Choroid plexus epithelial cell (primary cell): ENCODE data around the gene FADD.
A peak's percentile ranks its signal among the peaks of the same experiment; 100 is the strongest.

Experiments
- DNase-seq: peaks from one replicate; pipeline ENCODE4 v3.0.0-alpha.2; 2010; ENCODE audit warnings: low read depth
- H3K4me3 ChIP-seq: 2 replicates; pipeline ENCODE4 v1.5.1; 2011; ENCODE audit warnings: low read depth, mild to moderate bottlenecking, control low read depth, low read length, moderate library complexity
- TF ChIP-seq, protein P1 (sequence below): conservative IDR thresholded peaks from 2 replicates; pipeline ENCODE4 v1.5.1; 2011; ENCODE audit warnings: low read depth, mild to moderate bottlenecking, control low read depth, inconsistent platforms, low read length, moderate library complexity

FADD gene

DNA sequence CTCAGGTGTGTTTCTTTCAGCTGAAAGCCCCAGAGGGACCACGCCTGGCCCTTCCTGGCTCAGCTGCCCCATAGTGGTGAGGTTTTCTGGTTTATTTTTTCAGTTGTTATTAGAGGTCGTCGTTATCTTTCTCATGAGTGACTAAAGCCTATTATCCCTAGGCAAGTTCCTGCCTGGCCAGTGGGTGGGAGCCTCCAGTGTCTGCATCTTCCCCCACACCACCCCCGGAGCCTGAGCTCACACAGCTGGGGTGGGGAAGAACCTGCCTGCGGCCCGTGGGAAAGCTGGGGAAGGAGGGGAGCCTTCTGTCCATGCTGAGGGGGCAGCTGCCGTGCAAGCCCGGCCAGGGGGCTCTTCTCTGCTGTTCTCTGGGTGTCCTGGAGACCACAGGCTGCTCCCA, 43.1 kb downstream of the FADD start:
- TF ChIP-seq, protein P1, sequence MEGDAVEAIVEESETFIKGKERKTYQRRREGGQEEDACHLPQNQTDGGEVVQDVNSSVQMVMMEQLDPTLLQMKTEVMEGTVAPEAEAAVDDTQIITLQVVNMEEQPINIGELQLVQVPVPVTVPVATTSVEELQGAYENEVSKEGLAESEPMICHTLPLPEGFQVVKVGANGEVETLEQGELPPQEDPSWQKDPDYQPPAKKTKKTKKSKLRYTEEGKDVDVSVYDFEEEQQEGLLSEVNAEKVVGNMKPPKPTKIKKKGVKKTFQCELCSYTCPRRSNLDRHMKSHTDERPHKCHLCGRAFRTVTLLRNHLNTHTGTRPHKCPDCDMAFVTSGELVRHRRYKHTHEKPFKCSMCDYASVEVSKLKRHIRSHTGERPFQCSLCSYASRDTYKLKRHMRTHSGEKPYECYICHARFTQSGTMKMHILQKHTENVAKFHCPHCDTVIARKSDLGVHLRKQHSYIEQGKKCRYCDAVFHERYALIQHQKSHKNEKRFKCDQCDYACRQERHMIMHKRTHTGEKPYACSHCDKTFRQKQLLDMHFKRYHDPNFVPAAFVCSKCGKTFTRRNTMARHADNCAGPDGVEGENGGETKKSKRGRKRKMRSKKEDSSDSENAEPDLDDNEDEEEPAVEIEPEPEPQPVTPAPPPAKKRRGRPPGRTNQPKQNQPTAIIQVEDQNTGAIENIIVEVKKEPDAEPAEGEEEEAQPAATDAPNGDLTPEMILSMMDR, result peak; percentile 6
- peak; percentile 59 for DNase-seq
- no peak overlapping the region for H3K4me3 ChIP-seq

DNA sequence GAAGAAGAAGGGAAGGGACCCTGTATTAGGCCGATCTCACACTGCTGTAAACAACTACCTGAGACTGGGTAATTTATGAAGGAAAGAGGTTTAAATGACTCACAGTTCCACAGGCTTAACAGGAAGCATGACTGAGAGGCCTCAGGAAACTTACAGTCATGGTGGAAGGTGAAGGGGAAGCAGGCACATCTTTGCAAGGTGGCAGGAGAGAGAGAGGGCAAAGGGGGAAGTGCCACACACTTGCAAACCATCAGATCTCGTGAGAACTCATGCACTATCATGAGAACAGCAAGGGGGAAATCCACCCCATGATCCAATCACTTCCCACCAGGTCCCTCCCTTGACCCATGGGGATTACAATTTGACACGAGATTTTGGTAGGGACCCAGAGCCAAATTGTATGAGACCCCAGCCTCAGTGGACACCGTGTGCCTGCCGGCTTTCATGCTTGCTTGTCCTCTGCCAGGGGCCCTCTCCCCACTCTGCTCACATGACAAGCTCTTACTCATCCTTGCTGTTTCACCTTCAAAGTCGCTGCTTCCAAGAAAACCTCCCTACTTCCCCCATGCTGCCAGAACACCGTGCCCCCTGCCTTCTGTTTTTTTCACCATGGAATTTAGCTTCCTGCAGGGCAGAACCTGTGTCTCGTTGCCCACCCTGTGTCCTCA, 44.1 kb downstream of the FADD start:
- TF ChIP-seq, protein P1, result no peak

DNA sequence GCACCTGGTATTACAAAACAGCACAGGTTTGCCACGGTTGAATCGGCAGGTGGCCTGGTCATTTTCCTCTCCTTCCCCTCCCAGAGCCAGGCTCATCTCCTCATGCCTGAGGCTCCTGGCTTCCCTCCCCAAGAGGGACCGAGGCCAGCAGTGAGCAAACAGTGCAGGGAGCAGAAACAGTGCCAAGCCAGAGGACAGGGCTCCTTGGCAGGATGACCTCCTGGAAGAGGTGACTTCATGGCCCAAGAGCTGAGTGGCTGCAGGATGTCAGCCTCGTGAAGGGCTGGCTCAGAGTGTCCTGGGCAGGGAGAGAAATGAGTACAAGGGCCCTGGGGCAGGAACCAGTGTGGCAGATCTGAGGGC, 44.6 kb downstream of the FADD start:
- no peak overlapping the region for H3K4me3 ChIP-seq
- DNase-seq, result no peak
- TF ChIP-seq, protein P1, result no peak

More for the DNA sequence above, 44.1 kb downstream of the FADD start:
- no peak overlapping the region for H3K4me3 ChIP-seq
- DNase-seq, result peak; percentile 53

DNA sequence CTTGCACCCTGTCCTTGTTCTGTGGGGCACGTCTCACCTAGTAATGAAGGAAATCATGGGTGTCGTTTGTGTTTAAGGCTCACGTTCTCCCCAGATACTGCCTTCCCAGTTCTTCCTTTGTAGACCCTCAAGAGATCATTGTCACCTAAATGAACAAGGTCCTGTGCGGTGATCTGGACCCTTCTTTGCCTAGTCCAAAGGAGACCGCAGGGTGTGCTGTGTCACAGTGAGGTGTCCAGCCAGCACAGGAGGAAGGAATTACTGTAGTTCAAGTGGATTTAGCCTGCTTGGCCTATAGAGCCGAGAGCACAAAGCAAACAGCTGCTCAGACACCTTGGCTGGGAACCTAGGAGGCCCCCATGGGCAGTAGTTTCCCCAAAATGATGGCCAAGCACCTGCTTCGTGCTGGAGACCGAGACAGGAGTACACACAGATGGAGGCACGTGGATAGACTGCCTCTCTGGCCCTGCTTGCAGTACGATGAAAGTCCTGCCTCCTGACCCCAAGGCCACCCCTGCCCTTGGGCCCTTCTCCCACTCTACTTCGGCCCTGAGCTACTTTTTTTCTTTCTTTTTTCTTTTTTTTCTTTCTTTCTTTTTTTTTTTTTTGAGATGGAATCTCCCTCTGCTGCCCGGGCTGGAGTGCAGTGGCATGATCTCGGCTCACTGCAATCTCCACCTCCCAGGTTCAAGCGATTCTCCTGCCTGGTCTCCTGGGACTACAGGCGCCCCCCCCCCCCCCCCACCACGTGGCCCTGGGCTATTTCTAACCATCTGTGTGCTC, 48.0 kb downstream of the FADD start:
- DNase-seq, result no peak
- H3K4me3 ChIP-seq, result no peak overlapping the region
- TF ChIP-seq, protein P1, result no peak

DNA sequence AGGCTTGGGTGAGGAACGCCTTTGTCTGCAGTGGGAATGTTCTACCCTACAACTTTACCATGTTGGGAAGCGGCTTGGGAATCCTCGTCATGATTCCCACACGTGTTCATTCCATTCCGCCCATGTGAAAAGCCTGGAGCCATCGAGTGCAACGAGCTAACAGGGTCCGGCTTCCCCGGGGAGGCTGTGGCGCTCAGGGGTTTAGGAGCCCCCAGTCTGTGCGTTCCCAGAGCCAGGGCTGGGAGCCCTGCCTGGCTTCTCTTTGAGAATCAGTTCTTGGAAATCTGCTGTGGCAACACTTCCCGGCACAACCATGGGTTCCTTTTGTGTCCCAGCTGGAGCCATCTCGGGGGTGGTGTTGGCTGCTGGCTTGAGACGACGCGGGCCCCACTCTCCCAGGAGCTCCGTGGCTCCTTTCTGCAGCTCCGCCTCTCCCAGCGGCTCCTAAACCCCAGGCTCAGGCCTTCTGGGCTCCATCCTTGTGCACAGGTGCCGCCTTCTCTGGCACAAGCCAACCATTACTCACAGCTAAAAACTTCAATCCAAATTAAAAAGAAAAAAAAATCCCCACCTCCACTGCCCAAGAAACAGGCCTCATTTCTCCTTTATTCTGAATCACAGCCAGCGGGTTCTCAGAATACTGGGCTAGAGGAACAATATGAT, 48.7 kb downstream of the FADD start:
- no peak for DNase-seq
- TF ChIP-seq, protein P1, result no peak
- H3K4me3 ChIP-seq, result no peak overlapping the region

DNA sequence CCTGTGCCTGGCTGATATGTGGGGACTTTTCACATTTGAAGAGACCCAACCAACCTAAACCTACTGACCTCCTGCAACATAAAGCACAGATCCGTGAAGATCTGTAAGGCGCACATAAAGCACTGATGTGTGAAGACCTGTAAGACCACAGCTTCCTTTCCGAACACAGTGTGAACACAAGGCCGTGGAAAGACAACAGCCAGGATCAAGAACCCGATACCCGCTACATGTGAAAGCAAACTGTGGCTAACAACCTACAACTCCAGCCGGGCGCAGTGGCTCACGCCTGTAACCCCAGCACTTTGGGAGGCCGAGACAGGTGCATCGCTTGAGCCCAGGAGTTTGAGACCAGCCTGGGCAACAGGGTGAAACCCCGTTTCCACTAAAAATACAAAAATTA, 49.7 kb downstream of the FADD start:
- no peak for DNase-seq
- H3K4me3 ChIP-seq, result no peak overlapping the region
- TF ChIP-seq, protein P1, result no peak
